Caco-2 (cell line): Measurements from ENCODE around the gene TRPM5. TPM values are rescaled to one million over a fixed set of nuclear protein-coding genes. Genes with fewer than 3 reads are reported as not detected.

Source experiments
- BruUV-seq: library from RNA; stranded (reverse); fragments of 400-500 nt; replicated peaks from 2 replicates; lab custom pipeline; 2021; lab: Mats Ljungman, UMichigan
- CTCF ChIA-PET: fragments of 300-600 bp; sonication (Branson Sonifier 250); formaldehyde crosslinking; loops from one replicate; lab custom pipeline; 2022; ENCODE audit warnings: antibody characterized with exemption; lab: Charles Lee
- POLR2A ChIA-PET: fragments of 300-600 bp; sonication (Branson Sonifier 250); formaldehyde crosslinking; loops from one replicate; lab custom pipeline; 2022; ENCODE audit warnings: antibody characterized with exemption; lab: Charles Lee
- DNase-seq, 2 experiments: peaks; one replicate each; pipeline versions ENCODE4 v3.0.0 to v3.0.0-alpha.2; 2020 to 2022
- H3K27me3 ChIP-seq: replicated peaks from 2 replicates; pipeline ENCODE4 v1.6.0; 2011; ENCODE audit warnings: low read length; ENCODE audit not compliant: control insufficient read depth, insufficient read depth
- H3K36me3 ChIP-seq: 2 replicates; pipeline ENCODE4 v1.5.1; 2011; ENCODE audit warnings: low read length; ENCODE audit not compliant: control insufficient read depth, insufficient read depth
- H3K4me1 ChIP-seq: fragments of 250-450 bp; sonication (Bioruptor Pico); 2 replicates; pipeline ENCODE4 v1.5.1; 2020; ENCODE audit warnings: mild to moderate bottlenecking
- H3K4me3 ChIP-seq: 2 replicates; pipeline ENCODE4 v1.5.1; 2011; ENCODE audit warnings: low read depth, mild to moderate bottlenecking, control low read depth, low read length
- H3K9me3 ChIP-seq: fragments of 250-450 bp; sonication (Bioruptor Pico); 2 replicates; pipeline ENCODE4 v1.5.1; 2020; ENCODE audit warnings: mild to moderate bottlenecking, moderate library complexity
- H3K27ac Mint-ChIP-seq: one replicate; pipeline ENCODE4 v1.8.0; 2022; ENCODE audit warnings: mixed read lengths; ENCODE audit not compliant: unreplicated experiment
- H3K27me3 Mint-ChIP-seq: one replicate; pipeline ENCODE4 v1.8.0; 2022; ENCODE audit warnings: mixed read lengths; ENCODE audit not compliant: insufficient read depth, unreplicated experiment
- H3K36me3 Mint-ChIP-seq: one replicate; pipeline ENCODE4 v1.8.0; 2022; ENCODE audit warnings: mild to moderate bottlenecking, mixed read lengths; ENCODE audit not compliant: insufficient read depth, unreplicated experiment
- H3K4me1 Mint-ChIP-seq: one replicate; pipeline ENCODE4 v1.8.0; 2022; ENCODE audit warnings: low read depth, mixed read lengths; ENCODE audit not compliant: unreplicated experiment
- H3K4me3 Mint-ChIP-seq: one replicate; pipeline ENCODE4 v1.8.0; 2022; ENCODE audit warnings: mild to moderate bottlenecking, moderate library complexity, mixed read lengths; ENCODE audit not compliant: unreplicated experiment
- H3K9me3 Mint-ChIP-seq: one replicate; pipeline ENCODE4 v1.8.0; 2022; ENCODE audit warnings: mixed read lengths; ENCODE audit not compliant: unreplicated experiment
- CTCF ChIP-seq, 2 experiments: fragments of 200-600 bp in 1 of 2; IDR thresholded peaks; 1 replicate in 1 of 2; 2 replicates in 1 of 2; pipeline versions ENCODE4 v1.5.1 to v1.8.0; 2011 to 2022; ENCODE audit warnings: antibody characterized with exemption in 1 of 2, control low read depth in 1 of 2, inconsistent platforms in 1 of 2, low read depth in 1 of 2, low read length in 1 of 2, mild to moderate bottlenecking in 1 of 2, moderate library complexity in 1 of 2; ENCODE audit not compliant: insufficient read depth in 1 of 2, severe bottlenecking in 1 of 2, unreplicated experiment in 1 of 2
- intact Hi-C: fragments of 100-400 bp; cut with micrococcal nuclease; formaldehyde crosslinking; loops from one replicate; pipeline ENCODE4 v1.10.0; 2022; ENCODE audit not compliant: unreplicated experiment
- total RNA-seq: library from RNA; stranded (reverse); gene quantifications from 2 replicates; pipeline ENCODE4 v1.2.3, GENCODE V29; 2022

TRPM5 gene
- total RNA-seq, 1 experiment from 2014 or later = not detected

- H3K27me3 Mint-ChIP-seq = no peaks in the 10 kb centered on the region
- no TSS peak for BruUV-seq
- TF ChIP-seq CTCF (IDR thresholded peaks at IDR 0.05; ENCODE audit: insufficient read depth in 1 of 2, low read depth in 1 of 2, low read length in 1 of 2, severe bottlenecking in 1 of 2, unreplicated experiment in 1 of 2) = no peak
Measured at GRCh38 chr11:2471804-2472096, 27.4 kb upstream of the TRPM5 start.

GRCh38 chr11:2471048-2471803, 26.9 kb upstream of the TRPM5 start:
- H3K4me3 ChIP-seq = no peak overlapping the region
- no TSS peak for BruUV-seq
- H3K27me3 ChIP-seq = no peaks in the 10 kb centered on the region
- DNase-seq = peak in 1 of 2 experiments; percentile 18
- H3K4me3 Mint-ChIP-seq = no peak overlapping the region
- ChIA-PET CTCF (no interaction called here), POLR2A (no interaction called here)
- H3K4me1 Mint-ChIP-seq = no peaks in the 10 kb centered on the region
- H3K36me3 ChIP-seq = no peaks in the 10 kb centered on the region
- no peaks in the 10 kb centered on the region for H3K27me3 Mint-ChIP-seq
- no peaks in the 10 kb centered on the region for H3K9me3 Mint-ChIP-seq
- no peak for TF ChIP-seq CTCF (IDR thresholded peaks at IDR 0.05; ENCODE audit: insufficient read depth in 1 of 2, low read depth in 1 of 2, low read length in 1 of 2, severe bottlenecking in 1 of 2, unreplicated experiment in 1 of 2)
- H3K9me3 ChIP-seq = no peaks in the 10 kb centered on the region
- H3K27ac Mint-ChIP-seq = no peak overlapping the region
- H3K36me3 Mint-ChIP-seq = no peaks in the 10 kb centered on the region
- intact Hi-C loops = no loop called here
- H3K4me1 ChIP-seq = no peaks in the 10 kb centered on the region

More at GRCh38 chr11:2471804-2472096, 27.4 kb upstream of the TRPM5 start:
- ChIA-PET CTCF (no interaction called here), POLR2A (no interaction called here)
- no peak overlapping the region for H3K4me3 ChIP-seq
- no peaks in the 10 kb centered on the region for H3K27me3 ChIP-seq
- Mint-ChIP-seq H3K9me3 (no peaks in the 10 kb centered on the region), H3K4me3 (no peak overlapping the region), H3K36me3 (no peaks in the 10 kb centered on the region), H3K4me1 (no peaks in the 10 kb centered on the region), H3K27ac (no peak overlapping the region)
- no peaks in the 10 kb centered on the region for H3K9me3 ChIP-seq
- no peaks in the 10 kb centered on the region for H3K4me1 ChIP-seq
- DNase-seq = no peak
- intact Hi-C loops = no loop called here
- no peaks in the 10 kb centered on the region for H3K36me3 ChIP-seq

- no peak for DNase-seq
- no TSS peak for BruUV-seq
- POLR2A ChIA-PET = no interaction called here
- intact Hi-C loops = no loop called here
- H3K4me1 ChIP-seq = no peaks in the 10 kb centered on the region
- no peaks in the 10 kb centered on the region for H3K27me3 ChIP-seq
- Mint-ChIP-seq H3K4me1 (no peaks in the 10 kb centered on the region), H3K36me3 (no peaks in the 10 kb centered on the region), H3K27me3 (no peaks in the 10 kb centered on the region), H3K9me3 (no peaks in the 10 kb centered on the region), H3K4me3 (no peak overlapping the region), H3K27ac (no peak overlapping the region)
- no peak overlapping the region for H3K4me3 ChIP-seq
- TF ChIP-seq CTCF (IDR thresholded peaks at IDR 0.05; ENCODE audit: insufficient read depth in 1 of 2, low read depth in 1 of 2, low read length in 1 of 2, severe bottlenecking in 1 of 2, unreplicated experiment in 1 of 2) = no peak
- H3K9me3 ChIP-seq = no peaks in the 10 kb centered on the region
- CTCF ChIA-PET = interaction anchor here (0.6 kb wide), 1 partner anchor 260 kb away, joined by 4 read pairs; no protein-coding TSS in a partner anchor
- no peaks in the 10 kb centered on the region for H3K36me3 ChIP-seq
Measured at GRCh38 chr11:2470495-2470894, 26.2 kb upstream of the TRPM5 start.
